ENCODE measurements around the gene PUM1.

The PUM1 gene

GRCh38 chr1:31065310-31066217 is at the start of gene PUM1:
Gene PUM1, minus strand, starts transcription at chr1:31065717. Its CDS starts 6,151 bp downstream, at chr1:31059566.
- peak; percentile 97 for DNase-seq (ENCODE audit: low read depth)
- no peak for TF ChIP-seq CTCF (conservative IDR thresholded peaks at IDR 0.05; ENCODE audit: low read depth, low read length)
- peak within 1 kb of the TSS; percentile 85 for H3K4me3 ChIP-seq (ENCODE audit: low read depth, low read length)

GRCh38 chr1:31112266-31112935 is 46.9 kb upstream of the PUM1 start:
- H3K4me3 ChIP-seq (ENCODE audit: low read depth, low read length) = no peak overlapping the region
- no peak for DNase-seq (ENCODE audit: low read depth)
- no peak for TF ChIP-seq CTCF (conservative IDR thresholded peaks at IDR 0.05; ENCODE audit: low read depth, low read length)

- TF ChIP-seq CTCF (conservative IDR thresholded peaks at IDR 0.05; ENCODE audit: low read depth, low read length) = no peak
- DNase-seq (ENCODE audit: low read depth) = peak; percentile 83
- no peak overlapping the region for H3K4me3 ChIP-seq (ENCODE audit: low read depth, low read length)
Observed at GRCh38 chr1:31111290-31111951, 45.9 kb upstream of the PUM1 start.

- H3K4me3 ChIP-seq (ENCODE audit: low read depth, low read length) = no peak overlapping the region
- no peak for TF ChIP-seq CTCF (conservative IDR thresholded peaks at IDR 0.05; ENCODE audit: low read depth, low read length)
- DNase-seq (ENCODE audit: low read depth) = no peak
Observed at GRCh38 chr1:31110846-31111245, 45.3 kb upstream of the PUM1 start.

GRCh38 chr1:31108861-31109260 is 43.3 kb upstream of the PUM1 start:
- no peak overlapping the region for H3K4me3 ChIP-seq (ENCODE audit: low read depth, low read length)

GRCh38 chr1:31105646-31106045 is 40.1 kb upstream of the PUM1 start:
- no peak for DNase-seq (ENCODE audit: low read depth)
- no peak for TF ChIP-seq CTCF (conservative IDR thresholded peaks at IDR 0.05; ENCODE audit: low read depth, low read length)
- no peak overlapping the region for H3K4me3 ChIP-seq (ENCODE audit: low read depth, low read length)

More at GRCh38 chr1:31108861-31109260, 43.3 kb upstream of the PUM1 start:
- TF ChIP-seq CTCF (conservative IDR thresholded peaks at IDR 0.05; ENCODE audit: low read depth, low read length) = no peak
- no peak for DNase-seq (ENCODE audit: low read depth)
